Left renal cortex interstitium (tissue), 4 donors: Measurements from ENCODE around the gene PLEKHA6. TPM values are rescaled to one million over a fixed set of nuclear protein-coding genes. Genes with fewer than 3 reads are reported as not detected.
A peak's percentile ranks its signal among the peaks of the same experiment; 100 is the strongest.

Experiments used
- DNase-seq, 4 donors: peaks; one replicate each; pipeline ENCODE4 v3.0.0-alpha.2; 2013; ENCODE audit warnings: low read depth in 4 of 4, low spot score in 2 of 4, missing footprints in 1 of 4
- polyA plus RNA-seq, 4 donors: library from polyadenylated mRNA; unstranded; fragments of 120-200 nt; gene quantifications; one replicate each; pipeline ENCODE4 v1.2.1, GENCODE V29; 2013; ENCODE audit not compliant: insufficient read length in 4 of 4

PLEKHA6 gene
- polyA plus RNA-seq, 4 donors: 44.7 to 64.2 (median 45.7) TPM

DNA sequence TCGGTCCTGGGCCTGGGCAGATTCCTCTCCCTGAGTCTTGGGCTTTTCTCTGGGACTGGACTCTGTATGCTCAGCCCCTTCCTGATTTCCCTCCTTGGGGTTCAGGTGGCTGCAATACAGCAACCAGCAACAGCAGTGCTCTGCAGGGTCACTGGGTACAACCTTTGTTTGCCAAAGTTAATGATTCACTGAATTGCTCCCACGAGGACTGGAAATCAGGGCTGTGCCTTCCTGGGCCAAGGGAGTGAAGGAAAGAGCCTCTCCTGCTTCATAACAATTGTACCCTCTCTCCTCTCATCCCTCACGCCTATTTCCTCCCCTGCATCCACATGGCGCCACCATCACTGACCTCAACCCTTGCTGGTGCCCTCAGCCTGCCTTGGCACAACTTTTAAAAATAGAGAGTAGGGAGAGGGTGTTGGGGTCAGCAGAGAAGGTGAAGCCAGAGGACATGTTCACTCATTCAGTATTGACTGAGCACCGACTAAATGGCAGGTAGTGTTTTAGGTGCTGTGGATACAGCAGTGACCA is 93.2 kb downstream of the PLEKHA6 start:
- no peak for DNase-seq

DNA sequence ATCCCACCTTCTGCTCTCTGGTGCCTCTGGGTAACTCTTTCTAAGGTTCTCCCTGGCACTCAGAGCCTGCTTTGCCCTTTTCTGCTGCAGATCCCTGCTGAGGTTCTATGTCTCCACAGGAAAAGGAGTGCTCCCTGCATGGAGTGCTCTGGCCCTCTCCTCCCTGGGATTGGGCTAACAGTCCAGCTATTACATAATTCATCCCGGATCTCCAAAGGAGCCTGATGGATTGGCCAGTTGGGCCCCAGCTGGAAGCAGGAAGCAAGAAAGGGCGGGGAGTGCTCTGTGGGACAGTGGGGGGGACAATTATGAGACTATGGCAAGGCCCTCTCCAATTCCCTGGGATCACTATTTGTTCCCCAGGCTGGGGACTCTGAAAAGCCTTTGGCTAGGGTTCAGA is 94.1 kb downstream of the PLEKHA6 start:
- no peak for DNase-seq

DNA sequence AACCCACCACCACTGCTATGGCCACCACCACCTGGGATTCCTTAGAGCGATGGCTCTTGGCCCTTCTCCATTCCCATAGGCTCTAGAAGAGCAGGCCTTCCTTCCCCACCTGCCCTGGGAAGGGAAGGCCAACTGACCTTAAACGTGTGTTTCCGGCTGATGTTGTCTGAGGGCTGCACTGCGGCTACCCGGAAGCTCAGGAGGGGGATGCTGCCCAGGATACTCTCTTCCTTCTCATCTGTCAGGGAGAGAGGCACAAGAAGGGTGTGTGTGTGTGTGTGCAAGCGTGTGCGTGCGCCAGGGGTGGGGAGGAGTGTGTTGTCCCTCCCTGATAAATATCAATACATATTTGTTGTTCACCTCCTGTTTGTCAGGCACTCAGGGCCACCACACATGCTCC is 94.9 kb downstream of the PLEKHA6 start:
- DNase-seq: no peak

DNA sequence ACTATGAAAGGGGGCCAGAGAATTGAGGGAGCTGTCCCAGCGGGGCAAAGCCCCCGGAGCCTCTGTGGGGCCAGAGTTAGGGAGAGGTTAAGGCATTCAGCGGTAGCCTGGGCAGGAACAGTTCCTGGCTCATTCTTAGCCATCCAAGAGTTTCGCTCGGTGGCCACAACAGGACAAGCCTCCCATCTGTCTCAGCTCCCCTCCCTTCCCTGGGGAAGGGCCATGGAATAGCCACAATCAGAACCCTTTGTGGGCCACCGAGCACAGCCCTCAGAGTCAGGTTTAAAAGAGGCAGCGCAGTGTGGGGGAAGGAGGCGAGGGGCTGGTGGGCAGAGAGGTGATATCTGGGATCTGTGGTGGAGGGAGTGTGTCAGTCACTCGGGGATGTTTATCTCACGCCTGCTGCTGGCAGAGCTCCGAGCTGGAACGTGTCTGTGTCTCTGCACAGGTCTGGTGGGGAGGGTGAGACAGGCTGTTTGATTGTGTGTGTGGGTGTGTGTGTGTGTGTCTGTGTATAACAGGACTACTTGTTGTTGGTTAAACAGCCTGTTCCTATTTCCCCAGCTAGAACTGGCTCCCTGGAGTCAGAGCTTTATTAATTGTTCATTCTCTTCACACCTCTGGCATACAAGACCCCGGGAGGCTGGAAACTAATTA is 96.3 kb downstream of the PLEKHA6 start:
- no peak for DNase-seq

DNA sequence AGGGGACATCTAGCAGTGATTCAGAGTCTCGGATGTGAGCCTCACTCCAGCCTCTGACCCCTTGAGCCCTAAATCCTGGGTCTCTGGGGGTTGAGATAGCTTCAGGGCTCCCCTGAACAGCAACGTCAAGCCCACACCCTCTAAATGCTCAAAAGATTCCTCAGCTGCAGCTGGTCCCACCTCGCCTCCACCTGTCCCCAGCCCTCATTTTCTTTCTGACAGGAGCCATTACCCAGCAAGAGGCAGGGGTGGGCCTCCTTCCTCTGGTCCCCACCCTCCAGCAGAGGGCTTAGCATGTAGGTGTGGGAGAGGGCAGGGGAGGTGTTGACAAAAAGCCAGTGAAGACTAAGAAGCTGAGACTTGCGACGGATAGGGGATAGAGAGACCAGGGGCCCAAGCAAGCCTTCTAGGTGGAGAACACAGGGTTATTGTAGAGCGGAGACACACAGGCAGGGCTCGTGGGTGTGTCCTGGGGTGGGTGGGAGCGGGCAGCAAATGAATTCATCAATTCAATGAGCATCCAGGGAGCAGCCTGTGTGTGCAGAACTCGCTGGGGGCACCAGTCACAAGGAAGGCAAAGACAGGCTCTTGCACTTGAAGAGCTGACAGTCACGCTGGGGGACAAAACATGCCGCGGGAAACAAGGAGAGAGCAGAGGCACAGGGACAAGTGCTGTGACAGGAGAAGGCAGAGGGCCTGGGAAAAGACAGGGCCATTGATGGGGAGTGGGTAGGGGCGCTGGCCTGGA is 97.0 kb downstream of the PLEKHA6 start:
- no peak for DNase-seq

DNA sequence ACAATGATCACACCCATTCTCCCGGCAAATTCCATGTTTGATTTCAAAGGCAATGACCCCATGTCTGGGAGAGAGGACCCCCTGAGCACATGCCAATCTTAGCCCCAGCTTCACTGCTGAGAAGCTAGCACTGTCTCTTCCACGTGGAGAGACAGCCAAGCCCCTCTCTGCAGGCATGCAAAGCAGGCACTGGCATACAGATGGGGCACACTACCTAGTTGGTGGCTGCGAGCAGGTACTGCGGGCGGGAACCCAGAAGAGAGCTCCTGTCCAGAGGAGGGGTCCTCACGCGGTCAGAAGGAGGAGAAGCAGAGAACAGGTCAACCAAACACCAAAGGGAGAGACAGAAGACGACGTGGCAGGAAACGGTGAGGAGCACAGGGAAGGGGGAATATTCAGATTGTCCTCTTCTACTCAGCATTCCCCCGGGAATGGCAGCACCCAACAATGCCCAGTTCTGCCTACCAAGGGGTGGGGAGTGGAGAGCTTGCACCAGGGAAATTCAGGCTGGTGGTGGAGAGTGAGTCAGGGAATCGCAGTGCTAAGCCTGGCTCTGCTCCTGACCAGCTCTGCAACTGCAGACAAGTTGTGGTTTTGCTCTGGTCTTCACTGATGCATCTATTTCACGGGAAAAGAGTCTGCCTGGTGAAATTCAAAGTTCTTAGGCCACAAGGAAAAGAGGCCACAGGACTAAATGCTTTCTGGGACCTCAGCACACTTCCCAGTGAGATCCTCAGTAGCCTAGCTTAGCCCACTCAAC is 97.8 kb downstream of the PLEKHA6 start:
- DNase-seq: no peak

DNA sequence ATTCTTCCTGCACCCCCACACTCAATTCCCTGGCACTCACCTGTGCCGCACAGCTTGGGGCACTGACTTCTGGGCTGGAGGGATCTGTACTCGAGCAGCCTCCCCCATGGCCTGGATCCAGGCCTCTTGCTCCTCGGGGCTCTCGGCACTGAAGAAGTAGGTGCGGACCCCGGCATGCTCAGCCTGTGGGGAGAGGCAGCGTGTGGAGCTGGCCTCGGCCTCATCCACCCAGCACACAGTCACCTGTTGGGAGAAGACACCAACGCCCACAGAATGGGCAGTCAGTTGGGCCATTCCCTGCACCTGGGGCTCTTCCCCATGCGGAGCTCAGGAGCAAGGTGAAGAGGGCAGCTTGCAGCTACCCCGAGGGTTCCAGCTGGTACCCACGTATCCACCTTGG is 98.5 kb downstream of the PLEKHA6 start:
- DNase-seq: no peak

DNA sequence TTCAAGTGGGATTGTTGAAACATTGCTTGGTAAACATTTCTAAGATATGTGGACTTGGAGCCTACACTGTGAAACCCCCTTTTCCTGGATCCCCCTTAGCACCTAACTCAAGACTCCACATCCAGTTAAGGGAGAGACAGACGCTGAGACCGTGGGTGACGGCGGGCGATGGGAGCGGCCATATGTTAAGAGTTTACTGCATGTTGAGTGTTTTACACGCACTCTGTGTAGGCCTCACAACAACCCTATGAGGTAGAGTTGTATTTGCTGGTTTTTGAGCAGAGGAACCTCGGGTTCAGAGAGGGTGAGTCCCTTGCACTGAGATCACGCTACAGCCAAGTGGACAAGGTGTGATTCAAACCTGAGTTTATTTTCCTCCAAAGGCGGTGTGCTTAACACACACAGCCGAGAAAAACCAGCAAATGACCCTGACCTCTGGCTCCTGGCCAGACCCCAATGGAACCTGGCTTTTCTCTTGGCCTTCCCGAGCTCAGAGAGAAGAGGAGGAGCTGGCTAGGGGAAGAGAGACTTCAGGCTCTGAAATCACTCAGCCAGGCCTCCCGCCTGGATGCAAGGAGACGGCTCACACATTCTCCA is 99.0 kb downstream of the PLEKHA6 start:
- no peak for DNase-seq

DNA sequence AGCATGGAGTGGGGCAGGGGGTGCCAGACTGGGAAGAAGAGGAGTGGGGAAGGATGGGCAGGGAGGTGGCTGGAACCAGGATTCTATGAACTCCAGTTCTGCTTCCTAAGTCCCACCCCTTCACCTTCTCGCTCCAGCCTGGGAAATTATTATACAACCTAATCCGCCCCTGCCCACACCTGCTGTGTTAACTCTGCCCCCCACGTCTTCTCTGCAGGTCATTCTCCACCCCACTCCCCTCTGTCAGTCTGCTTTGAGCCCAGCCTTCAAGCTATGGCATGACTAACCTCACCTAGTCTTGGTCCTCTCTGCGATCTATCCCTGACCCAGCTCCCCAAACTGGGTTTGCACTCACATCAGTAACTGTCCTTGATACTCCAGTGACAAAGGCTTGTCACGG is 99.9 kb downstream of the PLEKHA6 start:
- no peak for DNase-seq

DNA sequence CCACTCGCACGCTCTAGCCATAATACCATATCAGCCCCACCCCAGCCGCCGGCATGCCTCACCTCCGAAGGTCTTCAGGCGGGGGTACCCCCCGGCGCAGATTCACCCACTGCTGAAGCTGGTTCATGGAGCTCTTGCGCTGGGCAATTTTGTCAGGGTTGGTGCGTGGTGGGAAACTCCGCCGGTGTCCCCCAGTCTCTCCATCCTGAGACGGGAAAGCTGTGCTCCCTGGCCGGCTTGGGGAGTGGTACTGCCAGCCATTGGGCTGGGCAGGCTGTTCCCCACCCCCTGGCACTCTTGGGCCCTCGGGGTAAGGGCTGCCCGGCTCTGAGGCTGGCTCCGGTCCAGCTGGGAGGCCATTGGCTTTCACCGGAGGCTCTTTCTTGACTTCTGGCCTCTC is 100.5 kb downstream of the PLEKHA6 start:
- DNase-seq: no peak

DNA sequence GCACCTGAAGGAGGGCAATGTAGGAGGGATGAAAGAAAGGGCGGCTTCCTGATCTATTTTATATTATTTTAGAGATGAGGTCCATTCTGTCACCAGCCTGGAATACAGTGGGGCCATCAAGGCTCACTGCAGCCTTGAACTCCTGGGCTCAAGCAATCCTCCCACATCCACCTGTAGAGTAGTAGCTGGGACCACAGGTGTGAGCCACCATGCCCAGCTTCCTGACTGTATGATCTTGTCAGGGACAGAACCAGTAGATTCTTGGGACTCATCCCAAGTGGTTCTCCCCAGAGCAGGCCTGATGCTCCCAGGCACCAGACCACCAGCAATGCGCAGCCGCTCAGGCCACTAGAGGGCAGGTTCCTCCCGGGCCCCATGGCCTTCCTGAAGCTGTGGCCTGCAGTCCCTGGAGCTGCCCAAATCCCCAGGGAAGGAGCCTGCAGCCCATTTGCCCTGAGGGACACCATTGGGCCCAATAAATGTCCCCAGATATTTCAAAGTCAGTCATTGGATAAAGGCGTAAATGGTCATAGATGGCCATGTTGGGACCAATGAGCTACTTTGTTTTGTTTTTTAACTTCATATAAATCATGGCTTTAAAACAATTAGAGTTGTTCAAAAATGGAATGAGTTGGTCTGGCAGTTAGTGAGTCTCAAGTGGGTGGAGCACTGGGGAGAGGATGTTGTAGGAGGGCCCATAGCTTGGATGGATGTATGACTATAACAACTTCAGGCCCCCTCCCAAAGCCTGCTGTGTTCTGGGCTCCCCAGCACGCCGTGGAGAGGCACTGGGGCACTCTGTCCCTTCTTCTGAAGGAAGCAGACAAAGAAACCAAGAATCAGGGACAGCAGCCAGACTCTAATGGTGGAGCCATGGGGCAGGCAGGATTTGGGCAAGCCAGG is 101.3 kb downstream of the PLEKHA6 start:
- DNase-seq: no peak

DNA sequence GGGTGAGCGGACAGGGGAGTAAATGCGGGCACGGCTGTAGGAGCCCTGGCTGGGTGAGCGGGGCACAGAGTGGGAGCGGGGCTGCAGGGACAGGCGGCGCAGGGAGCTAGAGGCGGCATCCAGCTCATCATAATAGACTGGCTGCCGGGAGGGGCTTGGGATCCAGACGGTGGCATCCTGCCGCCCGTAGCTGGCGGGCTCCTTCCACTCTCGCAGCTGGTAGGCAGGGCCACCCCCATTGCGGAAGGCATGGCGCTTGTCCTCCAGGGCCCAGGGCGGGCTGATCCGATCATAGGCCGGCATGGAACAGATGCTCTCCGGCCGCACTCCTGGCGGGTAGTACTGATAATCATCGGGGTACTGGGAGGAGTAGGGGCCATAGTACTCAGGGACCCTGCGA is 102.3 kb downstream of the PLEKHA6 start:
- DNase-seq: no peak

DNA sequence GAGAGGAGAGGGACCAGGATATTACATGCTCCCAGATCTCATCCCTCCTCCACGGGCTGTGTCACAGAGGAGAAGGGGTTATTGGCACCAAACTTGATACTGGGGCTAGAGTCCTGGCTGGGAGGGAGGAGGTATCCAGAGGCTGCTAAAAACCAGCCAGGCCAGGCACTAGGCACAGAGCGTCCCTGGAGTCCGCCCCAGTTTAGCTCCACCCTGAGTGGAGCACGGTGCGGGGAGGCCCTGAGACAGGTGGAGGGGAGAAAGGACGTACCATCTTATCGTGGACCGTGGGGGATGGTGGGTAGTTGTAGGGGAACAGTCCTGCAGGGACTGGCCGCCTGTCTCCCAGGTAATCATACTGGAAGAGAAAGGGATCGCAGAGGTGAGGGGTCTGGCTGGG is 103.2 kb downstream of the PLEKHA6 start:
- no peak for DNase-seq

DNA sequence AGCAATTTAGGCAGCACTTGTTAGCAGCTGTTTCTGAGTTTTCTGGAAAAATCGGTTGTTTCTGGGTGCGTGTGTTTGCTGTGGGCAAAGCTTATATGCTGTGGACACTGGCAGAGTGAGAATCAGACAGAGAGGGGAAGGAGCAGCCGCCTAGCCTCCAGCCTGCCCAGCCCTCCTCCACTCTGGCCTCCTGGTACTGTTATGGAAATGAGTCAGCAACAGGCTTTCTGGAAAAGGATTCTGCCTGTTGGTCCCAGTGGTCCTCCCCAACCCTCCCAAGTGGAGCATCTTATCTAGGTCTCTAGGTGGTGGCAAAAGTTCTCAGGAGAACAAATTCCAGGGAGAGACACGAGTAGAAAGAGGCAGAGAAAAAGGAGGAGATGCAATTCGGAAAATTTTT is 103.8 kb downstream of the PLEKHA6 start:
- no peak for DNase-seq

DNA sequence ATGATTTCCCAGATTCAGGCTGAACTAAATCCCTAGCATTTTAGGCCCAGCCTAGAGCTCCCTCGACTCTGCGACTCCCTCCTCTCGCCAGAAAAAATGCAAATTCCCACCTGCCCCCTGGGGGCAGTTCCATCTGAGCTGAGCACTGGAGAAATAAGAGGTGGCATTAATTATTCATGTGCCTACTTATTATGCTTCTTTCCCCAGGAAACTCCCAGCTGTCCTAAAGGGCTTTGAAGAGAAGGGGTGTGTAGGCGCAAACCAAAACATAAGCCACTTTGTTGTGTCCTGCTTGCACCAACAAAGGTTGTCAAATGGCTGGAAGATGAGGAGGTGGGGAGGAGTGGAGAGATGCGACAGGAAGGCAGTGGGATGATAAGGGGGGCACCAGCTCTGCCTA is 104.5 kb downstream of the PLEKHA6 start:
- peak in 1 of 4 donors; percentile 38 for DNase-seq

DNA sequence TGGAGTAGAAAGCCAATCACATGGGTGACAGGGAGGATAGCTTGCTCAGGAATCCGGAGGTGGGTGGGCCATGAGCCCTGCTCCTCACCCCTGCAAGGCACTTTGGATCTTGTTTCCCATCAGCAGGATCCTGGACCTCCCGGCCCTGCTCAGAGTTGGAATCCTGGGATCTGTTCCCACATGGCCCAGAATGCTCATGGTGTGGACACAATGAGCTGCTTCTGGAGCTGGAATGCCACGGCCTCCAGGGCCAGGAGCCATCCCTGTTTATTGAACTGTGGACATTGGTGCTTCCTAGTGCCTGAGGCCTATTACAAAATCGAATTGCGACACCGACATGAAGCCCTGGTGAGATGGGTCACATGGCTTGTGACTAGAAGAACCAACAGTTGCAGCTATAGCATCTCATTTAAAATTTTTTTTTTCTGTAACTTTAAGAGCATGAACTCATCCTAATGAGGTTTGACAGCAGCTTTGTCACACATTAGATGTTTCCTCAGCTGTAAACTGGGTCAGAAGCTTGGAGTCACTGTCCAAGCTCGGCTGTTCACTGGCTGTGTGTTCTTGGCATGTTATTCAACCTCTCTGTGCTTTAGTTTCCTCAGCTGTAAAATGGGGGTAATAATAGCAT is 105.6 kb downstream of the PLEKHA6 start:
- DNase-seq: no peak

DNA sequence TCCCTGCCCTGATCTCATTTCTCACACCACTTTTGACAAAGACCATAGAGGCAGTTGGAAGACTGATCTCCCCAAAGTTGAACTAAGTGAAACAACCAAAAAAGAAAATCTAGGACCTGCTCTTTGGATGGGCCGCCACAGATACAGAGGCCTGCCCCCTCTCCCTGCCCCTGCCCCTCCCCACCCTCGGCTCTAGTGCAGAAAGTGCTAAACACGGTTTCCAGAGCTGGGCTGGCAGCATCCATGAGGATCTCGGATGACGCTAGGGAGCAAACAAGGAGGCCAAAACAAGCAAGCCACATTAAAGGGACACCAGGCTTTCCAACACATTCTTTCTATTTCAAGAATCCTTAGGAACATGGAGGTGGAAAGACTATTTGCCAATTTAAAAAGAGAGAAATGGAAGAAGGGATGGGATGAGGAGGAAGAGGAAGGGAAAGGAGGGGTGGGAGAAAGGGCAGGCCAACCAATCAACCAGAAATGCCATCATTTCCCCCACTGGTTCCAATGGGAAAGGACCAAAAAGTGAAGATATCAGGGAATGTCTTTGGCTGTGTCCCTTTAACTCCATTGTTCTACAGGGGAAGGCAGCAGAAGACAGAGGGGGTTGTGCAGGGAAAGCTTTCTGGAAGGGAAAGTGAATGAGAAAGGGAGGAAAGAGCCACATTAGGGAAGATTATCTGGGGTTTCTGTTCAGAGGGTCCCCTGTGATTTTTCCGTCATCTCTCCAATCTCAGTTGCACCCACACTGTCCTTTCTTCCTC is 107.6 kb downstream of the PLEKHA6 start:
- no peak for DNase-seq

DNA sequence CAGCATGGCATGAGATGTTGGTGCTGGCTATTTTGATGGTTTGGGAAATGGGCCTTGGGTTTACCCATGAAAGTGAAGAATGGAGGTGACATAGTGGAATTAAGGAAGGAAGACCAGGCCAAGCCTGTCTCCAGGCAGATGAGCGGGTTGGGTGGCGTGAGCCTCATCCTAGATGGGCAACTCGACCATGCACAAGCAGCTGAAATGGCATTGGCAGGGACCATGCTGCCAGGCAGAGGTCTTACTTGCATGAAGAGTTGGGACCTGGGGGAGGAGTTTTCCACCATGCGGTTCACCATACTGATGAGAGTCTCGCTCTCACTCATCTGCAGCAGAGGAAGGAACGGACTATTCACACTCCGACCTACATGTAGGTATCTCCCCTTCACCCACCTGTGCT is 108.4 kb downstream of the PLEKHA6 start:
- DNase-seq: no peak
